Stimulated activated CD8-positive, alpha-beta memory T cell treated with anti-CD3 and anti-CD28 coated beads, Interleukin-2, amount 100 ng/mL, for 1 hour (primary cell): ENCODE data around the gene LENG1.

Experiments
- DNase-seq, 2 donors: peaks; one replicate each; pipeline ENCODE4 v3.0.0-alpha.2; 2020; ENCODE audit warnings: low read depth in 2 of 2

LENG1 gene

DNA sequence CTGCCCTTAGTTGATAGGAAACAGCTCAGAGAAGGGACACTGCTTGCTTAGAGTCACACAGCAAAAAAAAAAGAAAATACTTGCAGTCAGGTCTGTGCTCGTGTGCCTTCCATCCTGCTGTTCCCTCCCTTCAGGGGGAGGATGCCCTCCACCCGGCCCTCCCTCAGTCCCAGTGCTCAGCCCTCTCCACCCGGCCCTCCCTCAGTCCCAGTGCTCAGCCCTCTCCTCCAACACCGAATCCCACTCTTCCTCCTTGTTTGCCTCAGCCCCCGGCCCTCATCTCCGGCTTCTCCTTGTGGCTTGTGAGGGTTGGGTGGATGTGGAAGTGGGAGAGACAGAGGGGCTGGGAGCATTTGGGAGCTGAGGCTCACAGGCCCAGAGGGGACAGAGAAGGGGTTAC is 49.9 kb downstream of the LENG1 start:
- no peak for DNase-seq

DNA sequence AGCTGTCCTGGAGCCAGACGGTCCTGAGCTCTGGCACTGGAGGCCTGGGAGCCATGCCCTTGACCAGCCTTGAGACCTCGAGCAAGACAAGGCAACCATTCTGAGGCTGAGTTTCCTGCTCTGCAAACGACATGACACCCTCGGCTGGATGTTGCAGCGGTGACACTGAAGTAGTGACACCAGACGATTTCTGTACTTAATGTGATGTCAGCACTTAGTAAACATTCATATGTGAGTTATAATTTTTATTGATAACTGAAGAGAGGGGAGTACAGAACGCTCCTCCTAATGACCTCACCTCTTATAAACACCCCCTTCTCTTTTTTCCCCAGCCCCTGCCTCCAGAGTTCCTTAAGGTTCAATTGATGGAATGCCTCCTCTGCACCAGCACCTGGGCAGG is 51.0 kb downstream of the LENG1 start:
- no peak for DNase-seq

DNA sequence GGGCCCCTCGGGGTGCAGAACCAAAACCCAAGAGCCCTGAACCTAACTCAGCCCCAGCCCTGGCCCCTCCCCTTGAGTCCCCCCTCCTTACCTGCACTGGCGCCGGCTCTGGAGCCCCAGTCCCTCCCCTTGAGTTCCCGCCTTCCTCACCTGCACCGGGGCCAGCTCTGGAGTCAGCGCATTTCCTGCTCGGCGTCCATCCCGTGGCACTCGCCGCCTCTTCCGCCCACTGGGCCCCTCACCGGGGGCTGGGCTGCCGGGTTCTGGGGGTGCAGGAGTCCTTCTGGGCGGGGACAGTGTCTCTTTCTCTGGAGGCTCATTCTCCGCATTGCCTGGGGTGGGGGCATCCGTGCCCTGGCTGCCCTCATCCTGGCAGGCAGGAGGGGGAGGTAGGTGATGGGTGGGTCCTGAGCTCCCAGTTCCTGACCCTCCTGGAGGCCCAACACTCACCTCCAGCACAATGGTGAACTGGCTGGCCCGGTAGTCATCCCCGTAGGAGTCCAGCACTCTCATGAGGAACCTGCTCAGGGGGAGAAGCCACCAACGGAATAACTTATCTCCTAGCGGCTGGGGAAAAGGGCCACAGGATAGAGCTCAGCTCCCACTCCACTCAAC is 51.5 kb downstream of the LENG1 start:
- no peak for DNase-seq

DNA sequence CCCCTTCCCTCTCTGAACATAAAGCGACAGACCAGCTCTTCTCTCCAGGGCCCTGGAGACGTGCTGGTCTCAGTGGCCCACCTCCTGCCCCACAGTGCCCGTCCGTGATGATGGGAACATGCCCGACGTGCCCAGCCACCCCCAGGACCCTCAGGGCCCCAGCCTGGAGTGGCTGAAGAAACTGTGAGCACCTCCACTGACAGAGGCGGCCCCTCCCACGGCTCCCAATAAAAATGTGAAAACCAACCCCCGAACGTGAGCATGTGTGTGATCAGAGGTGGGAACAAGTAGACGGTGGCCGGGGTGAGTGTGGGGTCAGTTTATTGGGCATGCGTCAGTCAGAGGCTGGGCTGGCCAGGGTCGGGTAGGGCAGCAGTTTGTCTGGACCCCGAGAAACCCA is 52.8 kb downstream of the LENG1 start:
- no peak for DNase-seq

DNA sequence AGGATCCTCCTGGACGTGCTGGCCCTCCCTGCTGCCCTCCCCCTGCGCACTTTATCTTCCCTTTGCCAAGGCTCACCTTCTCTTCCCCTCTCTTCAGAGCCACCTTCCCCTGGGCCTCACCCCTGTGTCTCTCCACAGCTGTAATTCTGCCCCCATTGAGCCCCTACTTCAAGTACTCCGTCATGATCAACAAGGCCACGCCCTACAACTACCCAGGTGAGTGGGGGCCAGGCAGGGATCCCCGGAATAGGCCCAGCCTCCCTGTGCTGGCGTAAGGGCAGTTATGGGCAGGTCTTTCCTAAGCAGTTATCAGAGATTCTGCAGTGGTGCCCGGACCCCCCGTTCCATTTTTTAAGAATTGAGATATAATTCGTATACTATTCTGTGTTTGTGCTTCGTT is 53.7 kb downstream of the LENG1 start:
- no peak for DNase-seq
